ENCODE data around the gene ZKSCAN2.

The ZKSCAN2 gene

DNA sequence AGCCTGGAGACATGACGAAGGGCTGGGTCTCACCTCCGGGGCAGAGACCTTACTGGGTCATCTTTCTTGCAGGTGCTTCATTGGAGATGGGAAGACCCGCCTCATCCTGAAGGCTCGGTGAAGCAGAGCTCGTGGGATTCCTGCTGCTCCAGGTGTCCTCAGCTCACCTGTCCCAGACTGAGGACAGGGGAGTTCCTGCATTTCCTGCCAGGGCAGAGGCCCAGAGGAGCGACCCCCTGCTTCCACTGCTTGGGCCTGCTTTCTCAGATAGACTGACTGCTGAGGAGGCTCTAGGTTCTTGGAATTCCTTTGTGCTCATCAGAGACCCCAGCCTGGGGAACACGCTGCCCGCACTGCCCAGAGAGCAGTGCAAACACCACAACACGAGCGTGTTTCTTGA, 29.3 kb downstream of the ZKSCAN2 start:
- DNase-seq (ENCODE audit: low read depth), result no peak
- no peak overlapping the region for H3K4me3 ChIP-seq (ENCODE audit: low read depth, low read length)

DNA sequence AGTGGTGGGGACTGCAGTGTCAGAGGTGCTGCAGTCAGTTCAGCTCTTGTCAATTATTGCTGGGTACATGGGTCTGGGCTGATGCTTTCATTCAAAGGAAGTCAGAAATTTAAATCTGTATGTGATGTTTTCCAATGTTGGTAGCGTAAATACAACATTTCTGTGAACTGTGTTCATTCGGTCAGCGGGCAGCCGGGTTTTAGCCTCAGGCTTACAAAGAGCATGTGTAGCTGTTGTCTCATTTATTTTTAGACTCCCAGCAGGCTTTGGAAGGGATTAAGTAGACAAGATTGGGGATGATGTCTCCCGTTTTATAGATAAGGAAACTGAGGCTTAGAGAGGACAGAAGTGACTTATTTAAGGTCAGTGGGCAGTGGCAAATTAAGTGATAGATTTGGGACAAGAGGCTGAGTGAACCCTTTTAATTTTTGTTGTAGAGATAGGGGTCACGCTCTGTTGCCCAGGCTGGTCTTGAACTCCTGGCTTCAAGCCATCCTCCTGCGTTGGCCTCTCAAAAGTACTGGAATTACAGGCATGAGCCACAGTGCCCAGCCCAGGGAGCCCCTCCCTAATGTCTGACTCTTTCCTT, 32.8 kb downstream of the ZKSCAN2 start:
- no peak overlapping the region for H3K4me3 ChIP-seq (ENCODE audit: low read depth, low read length)
- DNase-seq (ENCODE audit: low read depth), result no peak

DNA sequence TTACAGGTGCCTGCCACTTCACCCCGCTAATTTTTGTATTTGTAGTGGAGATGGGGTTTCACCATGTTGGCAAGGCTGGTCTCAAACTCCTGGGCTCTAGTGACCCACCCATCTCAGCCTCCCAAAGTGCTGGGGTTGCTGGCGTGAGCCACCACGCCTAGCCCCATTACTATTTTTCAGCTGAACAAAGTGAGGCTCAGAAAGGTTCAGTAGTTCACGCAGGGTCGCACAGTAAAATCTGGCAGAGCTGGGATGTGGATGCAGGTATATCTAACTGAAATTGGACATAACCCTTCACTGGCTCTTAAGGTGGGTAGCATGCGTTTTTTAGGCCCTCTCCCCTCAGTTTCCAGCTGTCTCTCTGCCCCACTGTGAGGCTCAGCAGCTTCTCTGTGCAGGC, 33.7 kb downstream of the ZKSCAN2 start:
- DNase-seq (ENCODE audit: low read depth), result no peak
- no peak overlapping the region for H3K4me3 ChIP-seq (ENCODE audit: low read depth, low read length)

DNA sequence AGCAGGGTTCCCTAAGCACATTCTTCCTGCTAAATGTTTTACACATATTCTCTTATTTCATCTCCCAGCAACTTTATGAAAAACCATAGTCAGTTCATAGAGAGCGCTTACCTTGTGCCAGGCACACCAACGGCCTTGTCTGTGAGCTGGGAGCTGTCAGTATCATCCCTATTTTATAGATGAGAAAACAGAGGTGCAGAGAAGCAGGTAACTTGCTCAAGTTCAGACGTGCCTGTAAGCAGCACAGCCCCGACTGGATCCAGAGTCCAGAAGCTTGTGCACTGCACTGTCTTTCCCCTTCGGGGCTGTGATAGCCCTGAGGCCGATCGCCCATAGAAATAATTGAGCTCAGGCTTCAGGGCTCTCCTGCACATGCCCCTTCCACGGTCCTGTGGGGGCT, 34.7 kb downstream of the ZKSCAN2 start:
- DNase-seq (ENCODE audit: low read depth), result no peak
- H3K4me3 ChIP-seq (ENCODE audit: low read depth, low read length), result no peak overlapping the region

DNA sequence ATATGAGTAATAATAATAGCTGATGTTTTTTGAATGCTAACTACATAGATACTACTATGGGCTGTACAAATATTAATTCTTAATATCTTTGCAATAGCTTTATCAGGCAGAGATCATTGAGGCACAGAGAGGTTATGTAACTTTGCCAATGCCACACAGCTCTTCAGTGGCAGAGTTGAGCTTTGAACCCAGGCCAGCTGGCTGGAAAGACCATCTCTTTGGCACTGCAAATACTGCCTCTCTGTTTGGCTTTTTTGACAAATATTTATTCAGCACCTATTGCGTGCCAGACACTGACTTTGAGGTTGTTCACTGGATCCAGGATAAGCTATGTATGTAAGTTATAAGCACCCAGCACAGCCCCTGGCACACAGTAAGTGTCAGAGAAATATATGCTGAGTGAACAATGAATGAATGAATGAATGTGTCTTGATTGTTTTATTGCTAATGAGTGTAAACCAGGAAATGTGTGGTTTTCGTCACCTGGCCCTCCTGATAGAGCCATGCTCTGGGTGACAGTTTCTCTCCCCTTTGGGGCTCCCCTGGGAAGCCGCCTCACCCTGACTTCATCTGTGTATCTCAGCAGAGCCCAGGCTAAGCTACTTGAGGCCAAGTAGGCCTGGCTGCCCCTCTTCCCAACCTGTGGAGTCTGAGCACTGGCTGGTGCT, 38.4 kb downstream of the ZKSCAN2 start:
- H3K4me3 ChIP-seq (ENCODE audit: low read depth, low read length), result no peak overlapping the region

DNA sequence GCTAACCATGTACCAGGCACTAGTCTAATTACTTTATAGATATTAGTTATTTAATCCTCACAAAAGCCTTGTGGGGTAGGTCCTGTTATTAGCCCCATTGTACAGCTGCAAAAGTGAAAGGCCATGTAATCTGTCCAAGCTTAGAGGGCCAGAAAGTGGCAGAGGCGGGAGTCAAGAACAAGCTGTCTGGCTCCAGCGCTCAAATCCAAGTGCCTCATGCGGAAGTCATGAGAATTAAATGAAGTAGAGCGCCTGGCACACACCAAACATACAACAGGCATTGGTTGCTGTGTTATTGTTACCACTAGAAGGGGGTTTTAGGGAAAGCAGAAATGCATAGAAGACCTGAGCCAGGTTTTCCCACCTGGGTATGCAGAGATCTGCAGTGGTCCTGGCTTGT, 39.7 kb downstream of the ZKSCAN2 start:
- no peak for DNase-seq (ENCODE audit: low read depth)
- H3K4me3 ChIP-seq (ENCODE audit: low read depth, low read length), result no peak overlapping the region

More for the DNA sequence above, 38.4 kb downstream of the ZKSCAN2 start:
- DNase-seq (ENCODE audit: low read depth), result no peak

DNA sequence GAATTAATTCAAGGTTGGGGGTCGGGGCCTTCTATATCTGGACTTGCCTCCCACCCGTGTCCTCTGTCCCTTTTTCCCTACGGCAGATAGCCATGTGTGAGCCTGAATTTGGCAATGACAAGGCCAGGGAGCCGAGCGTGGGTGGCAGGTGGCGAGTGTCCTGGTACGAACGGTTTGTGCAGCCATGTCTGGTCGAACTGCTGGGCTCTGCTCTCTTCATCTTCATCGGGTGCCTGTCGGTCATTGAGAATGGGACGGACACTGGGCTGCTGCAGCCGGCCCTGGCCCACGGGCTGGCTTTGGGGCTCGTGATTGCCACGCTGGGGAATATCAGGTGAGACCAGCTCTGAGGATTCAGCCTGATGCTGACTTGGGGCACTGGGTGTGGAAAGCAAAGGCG, 40.5 kb downstream of the ZKSCAN2 start:
- H3K4me3 ChIP-seq (ENCODE audit: low read depth, low read length), result no peak overlapping the region
- DNase-seq (ENCODE audit: low read depth), result no peak

DNA sequence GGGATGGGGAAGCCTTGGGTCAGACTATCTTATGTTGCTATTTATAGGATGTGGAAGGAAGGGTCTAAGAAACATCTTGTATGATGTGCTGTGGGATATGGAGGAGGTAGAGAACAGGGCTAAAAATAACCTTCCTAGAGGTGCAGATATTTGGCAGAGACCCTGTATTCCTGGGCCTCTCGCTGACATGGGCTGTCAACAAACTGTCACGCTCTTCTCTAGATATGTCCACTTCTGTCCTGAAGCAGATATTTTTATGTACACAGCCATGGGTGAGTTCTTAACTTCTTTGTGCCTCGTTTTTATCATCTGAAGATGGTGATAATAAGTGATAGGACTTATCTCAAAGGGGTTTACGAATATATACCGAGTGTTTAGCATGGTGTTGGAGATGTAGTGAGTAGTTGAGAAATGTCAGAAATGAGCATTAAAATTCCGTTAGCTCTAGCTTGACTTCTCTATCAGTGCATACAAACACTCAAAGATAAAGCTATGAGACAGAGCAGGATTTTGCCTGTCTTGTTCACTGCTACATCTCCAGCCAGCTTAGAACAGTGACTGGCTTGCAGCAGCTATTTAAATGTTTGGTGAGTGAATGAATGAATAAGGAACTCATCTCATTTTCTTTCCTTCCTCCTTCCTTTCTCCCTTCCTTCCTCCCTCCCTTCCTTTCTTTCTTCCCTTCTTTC, 43.8 kb downstream of the ZKSCAN2 start:
- H3K4me3 ChIP-seq (ENCODE audit: low read depth, low read length), result no peak overlapping the region
- no peak for DNase-seq (ENCODE audit: low read depth)

DNA sequence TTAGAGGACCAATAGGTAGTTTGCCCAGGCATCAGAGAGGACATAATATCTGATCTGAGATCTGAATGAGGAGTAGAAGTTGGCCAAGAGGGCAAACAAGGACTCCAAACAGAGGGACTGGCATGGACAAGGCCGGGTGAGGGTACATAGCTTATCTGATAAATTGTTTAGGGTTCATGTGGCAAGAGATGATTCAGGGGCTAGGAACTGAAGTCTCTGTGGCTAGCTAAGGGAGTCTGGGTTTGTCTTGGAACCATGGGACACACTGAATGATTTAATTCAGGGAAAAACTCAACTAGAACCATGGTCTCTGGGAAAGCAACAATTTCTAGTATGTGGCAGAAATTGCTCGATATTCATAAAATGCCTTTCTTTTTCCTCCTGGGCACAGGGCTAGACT, 45.0 kb downstream of the ZKSCAN2 start:
- H3K4me3 ChIP-seq (ENCODE audit: low read depth, low read length), result no peak overlapping the region
- DNase-seq (ENCODE audit: low read depth), result no peak

DNA sequence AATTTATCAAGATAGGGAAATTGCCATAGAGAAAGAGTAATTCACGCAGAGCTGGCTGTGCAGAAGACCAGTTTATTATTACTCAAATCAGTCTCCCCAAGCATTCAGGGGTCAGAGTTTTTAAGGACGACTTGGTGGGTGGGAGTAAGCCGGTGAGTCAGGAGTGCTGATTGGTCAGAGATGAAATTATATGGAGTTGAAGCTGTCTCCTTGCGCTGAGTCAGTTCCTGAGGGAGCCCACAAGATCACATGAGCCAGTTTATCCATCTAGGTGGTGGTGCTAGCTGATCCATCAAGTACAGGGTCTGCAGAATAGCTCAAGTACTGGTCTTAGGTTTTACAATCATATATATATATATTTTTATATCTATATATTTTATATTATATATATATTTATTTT, 46.9 kb downstream of the ZKSCAN2 start:
- peak; percentile 52 for DNase-seq (ENCODE audit: low read depth)
- no peak overlapping the region for H3K4me3 ChIP-seq (ENCODE audit: low read depth, low read length)

DNA sequence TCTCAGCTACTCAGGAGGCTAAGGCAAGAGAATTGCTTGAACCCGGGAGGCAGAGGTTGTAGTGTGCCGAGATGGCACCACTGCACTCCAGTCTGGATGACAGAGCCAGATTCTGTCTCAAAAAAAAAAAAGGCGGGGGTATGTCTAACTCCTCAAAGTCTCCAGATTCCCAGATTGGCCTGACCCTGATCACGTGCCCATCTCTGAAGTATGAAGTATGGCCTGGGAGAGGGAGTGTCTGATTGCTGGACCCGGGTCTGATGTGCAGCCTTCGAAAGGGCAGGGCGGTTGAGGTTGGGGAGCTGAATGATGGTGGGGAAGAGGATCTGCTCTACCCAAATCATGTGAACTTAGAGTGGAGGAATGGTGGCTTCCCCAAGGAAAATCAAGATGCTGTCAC, 58.2 kb downstream of the ZKSCAN2 start:
- DNase-seq (ENCODE audit: low read depth), result no peak
- no peak overlapping the region for H3K4me3 ChIP-seq (ENCODE audit: low read depth, low read length)

DNA sequence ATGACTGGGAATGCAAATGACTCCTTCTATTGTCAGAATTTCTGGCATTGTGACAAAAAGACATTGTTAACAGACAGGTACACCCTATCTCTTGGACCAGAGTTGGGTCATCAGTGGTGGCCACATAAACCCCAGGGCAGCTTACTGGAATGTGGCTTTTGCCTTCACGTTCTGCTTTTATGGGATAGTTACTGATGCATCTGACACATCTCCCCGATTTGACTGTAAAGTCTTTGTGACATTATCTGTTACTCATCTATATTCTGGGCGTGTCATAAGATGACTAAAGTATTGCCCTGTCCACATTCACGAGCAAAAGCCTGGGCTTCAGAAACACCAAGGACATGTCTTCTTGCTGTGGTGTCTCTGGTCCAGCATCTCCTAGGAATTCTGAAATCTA, 59.6 kb downstream of the ZKSCAN2 start:
- no peak for DNase-seq (ENCODE audit: low read depth)
- no peak overlapping the region for H3K4me3 ChIP-seq (ENCODE audit: low read depth, low read length)

DNA sequence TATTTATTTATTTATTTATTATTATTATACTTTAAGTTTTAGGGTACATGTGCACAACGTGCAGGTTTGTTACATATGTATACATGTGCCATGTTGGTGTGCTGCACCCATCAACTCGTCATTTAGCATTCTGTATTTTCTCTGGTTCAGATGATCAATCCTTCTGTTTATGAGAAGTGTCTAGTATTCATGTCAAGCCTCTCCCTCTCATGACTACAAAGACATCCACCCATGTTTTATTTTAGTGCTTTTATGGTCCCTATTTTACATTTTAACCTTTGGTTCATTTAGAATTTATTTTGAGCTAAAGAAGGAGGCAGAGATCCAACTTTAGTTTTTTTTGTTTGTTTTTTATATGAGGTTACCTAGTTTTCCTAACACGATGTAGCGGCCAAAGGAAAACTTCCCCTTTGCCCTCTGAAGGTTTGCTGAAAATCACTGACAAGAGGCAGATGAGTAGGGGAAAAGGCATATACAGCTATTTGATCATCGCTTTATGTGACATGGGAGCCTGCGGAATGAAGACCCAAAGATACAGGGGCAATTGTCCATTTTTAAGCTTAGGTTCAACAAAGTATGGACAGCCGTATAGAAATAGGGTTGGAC, 63.3 kb downstream of the ZKSCAN2 start:
- no peak overlapping the region for H3K4me3 ChIP-seq (ENCODE audit: low read depth, low read length)
- no peak for DNase-seq (ENCODE audit: low read depth)

DNA sequence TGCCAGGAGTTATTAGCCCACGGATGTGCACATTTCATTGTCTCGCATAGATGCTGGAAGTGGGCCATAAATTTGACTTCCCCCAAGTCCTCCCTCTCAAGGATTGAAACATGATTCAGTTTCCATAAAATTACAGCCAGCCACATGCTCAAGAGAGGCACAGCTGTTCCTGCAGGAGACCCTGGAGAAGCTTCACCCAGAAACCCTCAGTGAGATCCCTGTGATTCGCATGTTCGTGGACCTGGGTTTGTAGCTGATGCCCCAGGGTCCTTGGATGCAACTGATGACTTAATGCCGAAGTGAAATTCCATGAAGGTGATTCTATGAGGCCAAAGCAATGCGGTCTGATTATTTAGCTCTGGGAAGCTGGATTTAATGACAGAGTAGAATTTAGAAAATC, 65.5 kb downstream of the ZKSCAN2 start:
- DNase-seq (ENCODE audit: low read depth), result no peak
- H3K4me3 ChIP-seq (ENCODE audit: low read depth, low read length), result no peak overlapping the region

DNA sequence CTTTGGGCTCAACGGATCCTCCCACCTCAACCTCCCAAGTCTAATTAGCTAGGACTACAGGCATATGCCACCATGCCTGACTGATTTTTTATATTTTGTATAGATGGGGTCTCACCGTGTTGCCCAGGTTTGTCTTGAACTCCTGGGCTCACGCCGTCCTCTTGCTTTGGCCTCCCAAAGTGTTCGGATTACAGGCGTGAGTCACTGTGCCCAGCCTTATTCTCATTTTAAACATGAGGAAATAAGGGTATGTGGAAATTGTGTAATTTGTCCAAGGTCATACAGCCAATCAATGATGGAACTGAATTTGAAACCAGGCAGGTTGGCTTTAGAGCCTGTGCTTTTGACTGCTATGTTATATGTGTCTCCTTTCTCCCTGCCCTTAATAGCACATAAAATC, 68.3 kb downstream of the ZKSCAN2 start:
- no peak for DNase-seq (ENCODE audit: low read depth)

DNA sequence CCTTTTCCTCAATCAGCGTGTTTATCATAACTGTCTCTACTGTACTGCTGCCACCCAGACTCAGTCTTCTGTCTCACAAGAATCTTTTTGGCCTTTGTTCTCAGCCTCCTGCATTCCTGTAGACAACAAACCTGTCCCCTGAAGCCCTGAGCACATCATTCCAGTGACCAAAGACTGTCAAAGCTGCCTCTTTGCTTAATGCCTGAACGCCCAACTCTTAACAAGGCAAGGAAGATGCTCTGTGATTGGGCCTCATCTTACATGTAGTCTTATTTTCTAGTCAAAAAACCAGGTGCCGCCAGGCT, 70.2 kb downstream of the ZKSCAN2 start:
- H3K4me3 ChIP-seq (ENCODE audit: low read depth, low read length), result no peak overlapping the region

More for the DNA sequence above, 68.3 kb downstream of the ZKSCAN2 start:
- H3K4me3 ChIP-seq (ENCODE audit: low read depth, low read length), result no peak overlapping the region

More for the DNA sequence above, 70.2 kb downstream of the ZKSCAN2 start:
- no peak for DNase-seq (ENCODE audit: low read depth)

All from skeletal muscle cell (primary cell).